ENCODE measurements around the gene PSMD14.

Gene PSMD14

GRCh38 chr2:161419638-161420190, 111.5 kb downstream of the PSMD14 start:
- no peak for DNase-seq (ENCODE audit: low read depth)

- DNase-seq (ENCODE audit: low read depth): no peak
These were observed 112.3 kb downstream of the PSMD14 start for GRCh38 chr2:161420406-161421074.

GRCh38 chr2:161421686-161422085, 113.5 kb downstream of the PSMD14 start:
- DNase-seq (ENCODE audit: low read depth): no peak

- no peak for DNase-seq (ENCODE audit: low read depth)
These were observed 114.7 kb downstream of the PSMD14 start for GRCh38 chr2:161422816-161423403.

- DNase-seq (ENCODE audit: low read depth): no peak
These were observed 115.5 kb downstream of the PSMD14 start for GRCh38 chr2:161423421-161424393.

- DNase-seq (ENCODE audit: low read depth): no peak
These were observed 116.2 kb downstream of the PSMD14 start for GRCh38 chr2:161424394-161424769.

- no peak for DNase-seq (ENCODE audit: low read depth)
These were observed 116.9 kb downstream of the PSMD14 start for GRCh38 chr2:161424891-161425727.

- no peak for DNase-seq (ENCODE audit: low read depth)
These were observed 117.7 kb downstream of the PSMD14 start for GRCh38 chr2:161425728-161426454.

GRCh38 chr2:161426455-161426921, 118.3 kb downstream of the PSMD14 start:
- DNase-seq (ENCODE audit: low read depth): no peak

GRCh38 chr2:161426922-161427663, 118.9 kb downstream of the PSMD14 start:
- peak; percentile 50 for DNase-seq (ENCODE audit: low read depth)

GRCh38 chr2:161427664-161428587, 119.7 kb downstream of the PSMD14 start:
- DNase-seq (ENCODE audit: low read depth): no peak

GRCh38 chr2:161430386-161430785, 122.2 kb downstream of the PSMD14 start:
- DNase-seq (ENCODE audit: low read depth): no peak

- no peak for DNase-seq (ENCODE audit: low read depth)
These were observed 123.9 kb downstream of the PSMD14 start for GRCh38 chr2:161432107-161432506.

GRCh38 chr2:161434118-161434517, 125.9 kb downstream of the PSMD14 start:
- no peak for DNase-seq (ENCODE audit: low read depth)

GRCh38 chr2:161436411-161436810, 128.2 kb downstream of the PSMD14 start:
- peak; percentile 93 for DNase-seq (ENCODE audit: low read depth)

- DNase-seq (ENCODE audit: low read depth): no peak
These were observed 130.4 kb downstream of the PSMD14 start for GRCh38 chr2:161438598-161438997.

GRCh38 chr2:161445097-161445496, 136.9 kb downstream of the PSMD14 start:
- DNase-seq (ENCODE audit: low read depth): no peak

GRCh38 chr2:161448431-161448830, 140.2 kb downstream of the PSMD14 start:
- no peak for DNase-seq (ENCODE audit: low read depth)
